GM18868 (cell line): ENCODE measurements around the gene PDE6D.

Experiments
- ATAC-seq: cut with Tn5 transposase; IDR thresholded peaks from one replicate; pipeline ENCODE4 v1.9.1; 2021; ENCODE audit warnings: mild to moderate bottlenecking, moderate library complexity; ENCODE audit not compliant: unreplicated experiment

Gene PDE6D

GRCh38 chr2:231685349-231686191 lies 95.5 kb downstream of the PDE6D start:
- no peak for ATAC-seq

DNA sequence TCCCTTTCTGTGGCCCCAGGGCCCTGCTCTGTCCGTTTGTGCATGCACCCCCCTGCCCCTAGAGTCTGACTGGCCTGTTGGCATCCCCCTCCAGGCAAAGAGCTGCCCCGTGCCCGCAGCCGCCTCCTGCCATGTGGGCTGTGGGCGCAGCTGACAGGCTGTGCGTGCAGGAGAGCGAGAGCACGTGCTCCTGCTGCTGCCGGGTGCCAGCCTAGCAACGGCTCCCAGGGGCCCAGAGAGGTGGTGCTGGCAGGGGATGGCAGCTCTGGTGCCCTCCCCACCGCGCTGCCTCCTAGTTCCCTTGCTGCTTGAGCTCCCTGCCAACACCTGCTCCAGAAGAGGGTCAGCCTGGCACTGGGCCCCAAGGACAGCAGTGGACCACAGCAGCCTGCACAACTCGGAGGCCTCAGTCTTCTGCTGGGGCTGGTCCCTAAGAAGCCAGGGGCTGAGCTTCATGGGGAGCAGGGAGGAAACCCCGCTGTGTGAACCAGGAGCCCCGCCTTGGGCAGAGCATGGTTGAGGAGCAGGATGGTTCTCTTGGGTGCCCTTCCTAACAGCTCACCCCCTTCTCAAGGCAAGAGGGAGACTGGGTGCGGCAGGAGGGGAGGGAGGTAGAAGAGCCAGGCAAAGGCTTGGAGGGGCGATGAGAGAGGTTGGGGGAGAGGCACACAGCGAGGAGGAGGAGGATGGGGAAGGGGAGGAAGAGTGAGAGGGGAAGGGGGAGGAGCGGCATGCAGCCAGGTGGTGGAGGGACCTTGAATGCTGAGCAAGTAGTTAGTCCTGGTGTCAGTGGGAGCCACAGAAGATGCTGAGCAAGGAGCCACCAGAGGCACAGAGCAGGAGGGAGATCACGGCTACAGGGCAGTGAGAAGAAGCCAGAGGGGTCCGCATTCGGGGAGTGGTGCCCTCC lies 96.5 kb downstream of the PDE6D start:
- no peak for ATAC-seq

- no peak for ATAC-seq
Observed at GRCh38 chr2:231683292-231684235, 97.5 kb downstream of the PDE6D start.

DNA sequence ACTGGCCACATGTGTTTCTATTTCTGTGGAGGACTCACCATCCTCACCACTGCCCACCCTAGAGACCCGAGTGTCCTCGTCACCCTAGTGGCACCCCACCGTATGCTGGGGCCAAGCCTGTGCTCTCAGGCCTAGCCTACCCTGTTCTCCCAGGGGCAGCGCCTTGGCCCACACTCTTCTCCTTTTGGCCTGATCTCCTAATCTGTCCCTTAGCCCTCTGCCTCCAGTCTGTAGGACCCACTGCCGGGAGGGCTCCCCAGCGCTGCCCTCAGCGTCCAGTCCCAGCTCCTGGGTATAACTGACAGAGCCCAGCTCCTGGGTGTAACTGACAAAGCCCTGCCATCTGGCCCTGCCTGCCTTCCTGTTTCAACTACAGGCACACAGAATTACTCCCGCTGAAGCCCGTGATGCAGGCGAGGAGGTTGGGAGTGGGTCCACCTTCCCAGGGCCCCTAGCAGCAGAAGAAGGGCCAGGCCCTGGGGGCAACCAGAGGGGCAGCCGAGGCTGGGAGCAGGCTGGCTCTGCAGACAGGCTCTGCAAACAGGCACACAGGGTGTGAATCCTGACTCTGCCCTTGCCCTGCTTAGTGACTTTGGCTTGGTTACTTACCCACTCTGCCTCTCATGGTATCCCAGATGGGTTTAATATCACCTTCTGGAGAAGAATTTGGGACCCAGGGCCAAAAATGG lies 98.3 kb downstream of the PDE6D start:
- no peak for ATAC-seq
